ENCODE data around the gene KIRREL3. TPM values are rescaled to one million over a fixed set of nuclear protein-coding genes. Genes with fewer than 3 reads are reported as not detected.

The KIRREL3 gene
- total and polyA plus RNA-seq, 2 donors (not counting 3 experiments of a cell fraction or from before 2014, with no cell fraction given), result not detected

DNA sequence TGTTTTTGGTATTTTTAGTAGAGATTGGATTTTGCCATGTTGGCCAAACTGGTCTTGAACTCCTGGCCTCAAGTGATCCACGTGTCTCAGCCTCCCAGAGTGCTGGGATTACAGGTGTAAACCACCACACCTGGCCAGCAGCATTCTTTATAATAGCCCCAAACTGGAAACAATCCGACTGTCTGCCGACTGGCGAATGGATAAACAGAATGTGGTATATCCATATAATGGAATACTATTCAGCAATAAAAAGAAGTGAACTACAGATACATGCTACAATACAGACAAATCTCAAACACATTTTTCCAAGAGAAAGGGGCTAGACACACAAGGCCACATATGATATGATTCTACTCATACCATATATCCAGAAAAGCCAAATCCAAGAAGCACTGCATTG lies 493.8 kb downstream of the KIRREL3 start:
- no TSS peak for BruUV-seq (replicated peaks)
- Histone ChIP-seq H3K27ac (ENCODE audit: insufficient read depth, low read depth, low read length) (no peak overlapping the region), H3K79me2 (ENCODE audit: control insufficient read depth, insufficient read depth, low read length) (no peaks in the 10 kb centered on the region), H3K4me1 (ENCODE audit: control insufficient read depth, extremely low read depth, insufficient read depth, low read length) (no peaks in the 10 kb centered on the region), H3K4me2 (ENCODE audit: insufficient read depth, low read length) (no peak overlapping the region), H3K27me3 (ENCODE audit: control insufficient read depth in 2 of 2, insufficient read depth in 2 of 2, low read length in 2 of 2) (no peaks in the 10 kb centered on the region), H2AFZ (ENCODE audit: low read depth, low read length) (no peak overlapping the region), H3K9ac (replicated peaks; ENCODE audit: extremely low read depth, insufficient read depth, low read length) (no peak overlapping the region), H3K9me3 (replicated peaks; ENCODE audit: control insufficient read depth, insufficient read depth, low read length) (no peaks in the 10 kb centered on the region), H3K4me3 (replicated peaks in 1 of 3; ENCODE audit: insufficient read depth in 1 of 3, low read depth in 1 of 3, low read length in 3 of 3) (no peak overlapping the region), H3K36me3 (ENCODE audit: control insufficient read depth in 2 of 2, extremely low read depth in 1 of 2, insufficient read depth in 2 of 2, low read length in 2 of 2) (no peaks in the 10 kb centered on the region), H3K9me1 (replicated peaks; ENCODE audit: control insufficient read depth, extremely low read depth, insufficient read depth, low read length) (no peaks in the 10 kb centered on the region), H4K20me1 (replicated peaks; ENCODE audit: control insufficient read depth, extremely low read depth, insufficient read depth, low read length) (no peaks in the 10 kb centered on the region)
- intact Hi-C loops (cut with micrococcal nuclease), result no loop called here
- dilution Hi-C loops (cut with MboI; ENCODE audit: extremely low pct_ligation_motif_present, low sequenced_read_pairs), result no loop called here
- no peak for DNase-seq (ENCODE audit: low read depth, low spot score)
- FAIRE-seq, result no peak
- CTCF ChIA-PET, result no interaction called here
- POLR2A ChIA-PET, result no interaction called here
- TF ChIP-seq GATA2 (IDR thresholded peaks at IDR 0.05; ENCODE audit: insufficient read depth, insufficient read length, low read depth, low read length), result no peak
- TF ChIP-seq, protein P1, sequence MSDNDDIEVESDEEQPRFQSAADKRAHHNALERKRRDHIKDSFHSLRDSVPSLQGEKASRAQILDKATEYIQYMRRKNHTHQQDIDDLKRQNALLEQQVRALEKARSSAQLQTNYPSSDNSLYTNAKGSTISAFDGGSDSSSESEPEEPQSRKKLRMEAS (IDR thresholded peaks at IDR 0.05; ENCODE audit: insufficient read depth, insufficient read length), result no peak
- TF ChIP-seq MYC (IDR thresholded peaks at IDR 0.05; ENCODE audit: low read depth, low read length), result no peak
- TF ChIP-seq FOS (IDR thresholded peaks at IDR 0.05; ENCODE audit: borderline replicate concordance, insufficient read depth, low read length), result no peak
- no peak for TF ChIP-seq EZH2 (IDR thresholded peaks at IDR 0.05; ENCODE audit: borderline replicate concordance, low read depth, low read length, severe bottlenecking)
- TF ChIP-seq, protein P2, sequence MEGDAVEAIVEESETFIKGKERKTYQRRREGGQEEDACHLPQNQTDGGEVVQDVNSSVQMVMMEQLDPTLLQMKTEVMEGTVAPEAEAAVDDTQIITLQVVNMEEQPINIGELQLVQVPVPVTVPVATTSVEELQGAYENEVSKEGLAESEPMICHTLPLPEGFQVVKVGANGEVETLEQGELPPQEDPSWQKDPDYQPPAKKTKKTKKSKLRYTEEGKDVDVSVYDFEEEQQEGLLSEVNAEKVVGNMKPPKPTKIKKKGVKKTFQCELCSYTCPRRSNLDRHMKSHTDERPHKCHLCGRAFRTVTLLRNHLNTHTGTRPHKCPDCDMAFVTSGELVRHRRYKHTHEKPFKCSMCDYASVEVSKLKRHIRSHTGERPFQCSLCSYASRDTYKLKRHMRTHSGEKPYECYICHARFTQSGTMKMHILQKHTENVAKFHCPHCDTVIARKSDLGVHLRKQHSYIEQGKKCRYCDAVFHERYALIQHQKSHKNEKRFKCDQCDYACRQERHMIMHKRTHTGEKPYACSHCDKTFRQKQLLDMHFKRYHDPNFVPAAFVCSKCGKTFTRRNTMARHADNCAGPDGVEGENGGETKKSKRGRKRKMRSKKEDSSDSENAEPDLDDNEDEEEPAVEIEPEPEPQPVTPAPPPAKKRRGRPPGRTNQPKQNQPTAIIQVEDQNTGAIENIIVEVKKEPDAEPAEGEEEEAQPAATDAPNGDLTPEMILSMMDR (IDR thresholded peaks at IDR 0.05; ENCODE audit: extremely low read depth in 1 of 2, insufficient read depth in 1 of 2, low read depth in 1 of 2, low read length in 2 of 2), result no peak
- TF ChIP-seq JUN (IDR thresholded peaks at IDR 0.05; ENCODE audit: borderline replicate concordance, insufficient read depth, insufficient read length, low read depth), result no peak
- TF ChIP-seq POLR2A (IDR thresholded peaks at IDR 0.05; ENCODE audit: low read depth, low read length), result no peak
- TF ChIP-seq POLR2AphosphoS5 (IDR thresholded peaks at IDR 0.05; ENCODE audit: insufficient read depth, low read depth, low read length), result no peak

Measured in endothelial cell of umbilical vein (primary cell).